Iris pigment epithelial cell (primary cell): ENCODE measurements around the gene STRADB.
"Not testable (repeated sequence)": the region's sequence is repeated elsewhere in the genome, so short reads cannot be mapped to it uniquely, and the experiment has no call there.

Source experiments
- DNase-seq: peaks from one replicate; pipeline ENCODE4 v3.0.0-alpha.2; 2011; ENCODE audit warnings: low read depth

STRADB gene

GRCh38 chr2:201467666-201468065 is 16.1 kb downstream of the STRADB start:
- DNase-seq, result peak; percentile 18

- DNase-seq, result peak; percentile 81
Measured at GRCh38 chr2:201470821-201471731, 19.5 kb downstream of the STRADB start.

GRCh38 chr2:201471732-201472393 is 20.3 kb downstream of the STRADB start:
- peak; percentile 90 for DNase-seq

- DNase-seq, result peak; percentile 44
Measured at GRCh38 chr2:201472411-201472810, 20.9 kb downstream of the STRADB start.

- no peak for DNase-seq
Measured at GRCh38 chr2:201482543-201482942, 31.0 kb downstream of the STRADB start.

GRCh38 chr2:201483342-201483741 is 31.8 kb downstream of the STRADB start:
- no peak for DNase-seq

- DNase-seq, result not testable (repeated sequence)
Measured at GRCh38 chr2:201483758-201484157, 32.2 kb downstream of the STRADB start.

GRCh38 chr2:201484805-201485204 is 33.3 kb downstream of the STRADB start:
- no peak for DNase-seq

- DNase-seq, result no peak
Measured at GRCh38 chr2:201490291-201490690, 38.8 kb downstream of the STRADB start.

GRCh38 chr2:201496785-201497184 is 45.2 kb downstream of the STRADB start:
- DNase-seq, result no peak

- peak; percentile 46 for DNase-seq
Measured at GRCh38 chr2:201500534-201500933, 49.0 kb downstream of the STRADB start.

GRCh38 chr2:201502713-201503112 is 51.2 kb downstream of the STRADB start:
- DNase-seq, result no peak

- no peak for DNase-seq
Measured at GRCh38 chr2:201507725-201508124, 56.2 kb downstream of the STRADB start.

GRCh38 chr2:201513271-201513670 is 61.7 kb downstream of the STRADB start:
- no peak for DNase-seq

GRCh38 chr2:201515573-201516246 is 64.2 kb downstream of the STRADB start:
- no peak for DNase-seq

- DNase-seq, result peak; percentile 11
Measured at GRCh38 chr2:201517094-201517493, 65.6 kb downstream of the STRADB start.

GRCh38 chr2:201520201-201520600 is 68.7 kb downstream of the STRADB start:
- DNase-seq, result peak; percentile 74

GRCh38 chr2:201522965-201523364 is 71.4 kb downstream of the STRADB start:
- no peak for DNase-seq

- peak; percentile 72 for DNase-seq
Measured at GRCh38 chr2:201523506-201523905, 72.0 kb downstream of the STRADB start.
